Measurements from ENCODE around the gene RFX2. TPM values are rescaled to one million over a fixed set of nuclear protein-coding genes. Genes with fewer than 3 reads are reported as not detected.

The RFX2 gene
- total and polyA plus RNA-seq, 7 donors, result 1.2 to 21.2 (median 14.3) TPM

GRCh38 chr19:5975388-5975728 is 134.9 kb downstream of the RFX2 start:
- Histone ChIP-seq H3K27me3 (no peaks in the 10 kb centered on the region), H3K4me1 (peaks cover 0 to 74% (median 57%) of the 10 kb centered on the region in 4 donors), H3K27ac (no peak overlapping the region), H3K36me3 (peaks cover 0 to 18% (median 2%) of the 10 kb centered on the region in 4 donors), H3K4me3 (no peak overlapping the region), H3K9me3 (no peaks in the 10 kb centered on the region)
- no peak for DNase-seq
- 57 to 78% methylated on average over 3 of the region's 3 CpGs for WGBS, 2 donors
- intact Hi-C loops (cut with DNase I), result loop anchor here (5.0 kb wide), 1 partner anchor 183 kb away; the partner anchor contains the start of gene DUS3L
- no peak for TF ChIP-seq POLR2AphosphoS5 (IDR thresholded peaks at IDR 0.05)
- no peak for TF ChIP-seq POLR2A (IDR thresholded peaks at IDR 0.05)
- no peak for TF ChIP-seq CTCF (IDR thresholded peaks at IDR 0.05)
- TF ChIP-seq EP300 (IDR thresholded peaks at IDR 0.05), result no peak

- Histone ChIP-seq H3K4me1 (peaks cover 0 to 73% (median 61%) of the 10 kb centered on the region in 4 donors), H3K4me3 (no peak overlapping the region), H3K9me3 (no peaks in the 10 kb centered on the region), H3K27ac (no peak overlapping the region), H3K36me3 (peaks cover 0 to 18% (median 2%) of the 10 kb centered on the region in 4 donors), H3K27me3 (no peaks in the 10 kb centered on the region)
- DNase-seq, result no peak
- WGBS, 2 donors, result 26 to 61% methylated on average over 10 of the region's 10 CpGs
- intact Hi-C loops (cut with DNase I), result loop anchor here (5.0 kb wide), 1 partner anchor 183 kb away; the partner anchor contains the start of gene DUS3L
- no peak for TF ChIP-seq POLR2AphosphoS5 (IDR thresholded peaks at IDR 0.05)
- TF ChIP-seq CTCF (IDR thresholded peaks at IDR 0.05), result no peak
- no peak for TF ChIP-seq EP300 (IDR thresholded peaks at IDR 0.05)
- TF ChIP-seq POLR2A (IDR thresholded peaks at IDR 0.05), result no peak
These were observed 135.4 kb downstream of the RFX2 start for GRCh38 chr19:5974721-5975387.

GRCh38 chr19:5973867-5974635 is 136.2 kb downstream of the RFX2 start:
- 76 to 85% methylated on average over 15 of the region's 15 CpGs for WGBS, 2 donors
- H3K4me1 ChIP-seq, result peaks cover 0 to 73% (median 63%) of the 10 kb centered on the region in 4 donors
- no peak overlapping the region for H3K4me3 ChIP-seq
- H3K27ac ChIP-seq, result no peak overlapping the region
- no peaks in the 10 kb centered on the region for H3K9me3 ChIP-seq
- peaks cover 0 to 18% (median 2%) of the 10 kb centered on the region in 4 donors for H3K36me3 ChIP-seq
- no peaks in the 10 kb centered on the region for H3K27me3 ChIP-seq
- peak; percentile 59 for DNase-seq
- intact Hi-C loops (cut with DNase I), result no loop called here
- TF ChIP-seq POLR2A (IDR thresholded peaks at IDR 0.05) (no peak), CTCF (IDR thresholded peaks at IDR 0.05) (no peak), POLR2AphosphoS5 (IDR thresholded peaks at IDR 0.05) (no peak), EP300 (IDR thresholded peaks at IDR 0.05) (no peak)

GRCh38 chr19:5973376-5973775 is 136.9 kb downstream of the RFX2 start:
- H3K27me3 ChIP-seq, result no peaks in the 10 kb centered on the region
- no peak overlapping the region for H3K4me3 ChIP-seq
- WGBS, 2 donors, result 96% methylated on average over 5 of the region's 5 CpGs
- no peak for TF ChIP-seq POLR2A (IDR thresholded peaks at IDR 0.05)
- TF ChIP-seq POLR2AphosphoS5 (IDR thresholded peaks at IDR 0.05), result no peak
- TF ChIP-seq CTCF (IDR thresholded peaks at IDR 0.05), result no peak
- H3K9me3 ChIP-seq, result no peaks in the 10 kb centered on the region
- intact Hi-C loops (cut with DNase I), result no loop called here
- H3K4me1 ChIP-seq, result peaks cover 0 to 73% (median 63%) of the 10 kb centered on the region in 4 donors
- peak; percentile 58 for DNase-seq
- peaks cover 0 to 18% (median 2%) of the 10 kb centered on the region in 4 donors for H3K36me3 ChIP-seq
- H3K27ac ChIP-seq, result no peak overlapping the region
